ENCODE results near the gene LRRC59.

The LRRC59 gene

DNA sequence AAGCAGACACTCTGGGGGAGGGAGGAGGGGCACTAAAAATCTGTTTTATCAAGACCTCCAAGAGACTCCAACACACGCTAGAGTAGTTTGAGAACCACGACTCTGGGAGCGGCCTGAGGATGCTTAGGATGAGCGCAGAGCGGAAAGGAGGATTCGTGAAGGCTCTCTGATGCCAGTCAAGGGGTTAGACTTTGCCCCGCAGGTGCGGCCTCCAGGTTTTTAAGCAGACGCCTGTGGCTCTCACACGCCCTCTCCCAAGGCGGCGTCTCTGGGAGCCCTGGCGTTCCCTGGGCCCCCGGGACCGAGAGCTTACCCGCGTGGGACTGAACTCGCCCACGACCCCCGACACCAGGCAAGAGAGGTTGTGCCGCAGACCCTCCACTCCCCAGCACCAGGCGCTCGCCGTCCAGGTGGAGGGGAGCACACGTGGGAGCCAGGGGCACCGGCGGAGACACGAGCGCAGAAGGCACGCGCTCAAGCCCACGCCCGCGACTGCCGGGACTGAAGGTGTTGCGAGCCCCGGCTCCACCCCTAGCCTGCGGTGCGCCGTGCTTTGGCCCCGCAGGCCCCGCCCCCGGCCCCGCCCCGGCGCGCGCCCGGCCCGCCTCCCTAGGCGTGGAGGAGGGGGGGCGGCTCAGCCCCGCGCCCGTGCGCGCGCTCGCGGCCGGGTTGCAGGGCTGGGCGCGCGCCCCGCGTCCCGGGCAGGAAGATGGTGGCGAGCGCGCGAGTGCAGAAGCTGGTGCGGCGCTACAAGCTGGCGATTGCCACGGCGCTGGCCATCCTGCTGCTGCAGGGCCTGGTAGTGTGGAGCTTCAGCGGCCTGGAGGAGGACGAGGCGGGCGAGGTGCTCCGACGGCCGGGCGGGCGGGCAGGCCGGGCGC, 51.7 kb downstream of the LRRC59 start, which contains the start of gene XYLT2:
XYLT2 (plus strand) TSS at position 695 of the 881 bp plus-strand sequence; CDS start at position 710, 15 bp downstream.
- Histone ChIP-seq H3K4me3 (ENCODE audit: low read depth, low read length) (peak within 1 kb of the TSS; percentile 87), H3K27ac (peak within 1 kb of the TSS; percentile 33), H3K27me3 (replicated peaks) (no peaks in the 10 kb centered on the region), H3K36me3 (replicated peaks) (no peaks in the 10 kb centered on the region)
- peak; percentile 72 for DNase-seq
- no peak for TF ChIP-seq CTCF (IDR thresholded peaks at IDR 0.05; ENCODE audit: low read depth, low read length, missing control alignments)
- in situ Hi-C loops (cut with HindIII; ENCODE audit: low pct_ligation_motif_present, low sequenced_read_pairs): no loop called here

- Histone ChIP-seq H3K27ac (no peak overlapping the region), H3K27me3 (replicated peaks) (no peaks in the 10 kb centered on the region)
- no peak for DNase-seq
These were observed 52.5 kb downstream of the LRRC59 start for GRCh38 chr17:50344731-50345365.

DNA sequence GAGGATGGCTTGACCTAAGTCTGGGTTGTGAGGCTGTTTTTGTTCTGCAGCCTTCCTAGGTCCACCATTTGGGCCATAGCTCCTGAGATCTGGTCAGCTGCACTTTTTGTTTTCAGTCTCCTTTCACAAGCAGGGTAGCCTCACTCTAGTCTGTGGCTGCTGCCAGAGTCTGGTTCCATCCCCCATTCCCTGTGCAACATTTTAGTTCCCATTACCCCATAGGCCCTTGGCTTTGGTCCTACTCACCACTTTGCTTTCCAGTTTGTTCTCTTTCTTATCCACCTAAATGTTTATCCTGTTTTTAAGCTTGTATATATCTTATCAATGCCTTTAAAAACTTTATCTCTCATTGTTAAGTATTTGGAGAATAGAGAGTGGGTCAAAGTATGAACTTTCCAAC, 57.9 kb downstream of the LRRC59 start:
- Histone ChIP-seq H3K36me3 (replicated peaks) (no peaks in the 10 kb centered on the region), H3K27ac (no peak overlapping the region), H3K4me3 (ENCODE audit: low read depth, low read length) (no peak overlapping the region), H3K27me3 (replicated peaks) (no peaks in the 10 kb centered on the region)
- no peak for TF ChIP-seq CTCF (IDR thresholded peaks at IDR 0.05; ENCODE audit: low read depth, low read length, missing control alignments)
- no peak for DNase-seq
- in situ Hi-C loops (cut with HindIII; ENCODE audit: low pct_ligation_motif_present, low sequenced_read_pairs): no loop called here

More at GRCh38 chr17:50344731-50345365, 52.5 kb downstream of the LRRC59 start:
- Histone ChIP-seq H3K36me3 (replicated peaks) (no peaks in the 10 kb centered on the region), H3K4me3 (ENCODE audit: low read depth, low read length) (no peak overlapping the region)
- TF ChIP-seq CTCF (IDR thresholded peaks at IDR 0.05; ENCODE audit: low read depth, low read length, missing control alignments): no peak
- in situ Hi-C loops (cut with HindIII; ENCODE audit: low pct_ligation_motif_present, low sequenced_read_pairs): no loop called here

GRCh38 chr17:50338645-50339044, 58.7 kb downstream of the LRRC59 start:
- TF ChIP-seq CTCF (IDR thresholded peaks at IDR 0.05; ENCODE audit: low read depth, low read length, missing control alignments): no peak
- Histone ChIP-seq H3K27me3 (replicated peaks) (no peaks in the 10 kb centered on the region), H3K27ac (no peak overlapping the region), H3K4me3 (ENCODE audit: low read depth, low read length) (no peak overlapping the region), H3K36me3 (replicated peaks) (no peaks in the 10 kb centered on the region)
- DNase-seq: no peak
- in situ Hi-C loops (cut with HindIII; ENCODE audit: low pct_ligation_motif_present, low sequenced_read_pairs): no loop called here

DNA sequence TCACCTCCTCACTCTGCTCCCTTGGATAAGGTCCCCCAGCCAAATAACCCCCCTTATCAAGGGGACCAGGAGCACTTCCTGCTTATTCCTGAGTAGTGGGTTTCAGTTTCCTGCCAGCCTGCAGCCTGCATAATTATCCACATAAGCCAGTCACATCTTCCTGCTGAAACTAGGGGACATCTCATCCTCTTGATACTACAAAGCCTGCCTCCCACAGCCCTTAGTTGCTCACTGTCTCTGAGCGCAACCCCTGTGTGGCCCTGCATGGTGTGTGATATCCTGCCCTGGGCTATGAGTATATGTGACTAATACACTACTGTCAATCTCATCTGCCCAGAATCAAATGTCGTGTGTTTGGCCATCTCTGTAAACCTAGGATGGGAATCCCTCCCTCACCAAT, 59.4 kb downstream of the LRRC59 start:
- DNase-seq: no peak
- in situ Hi-C loops (cut with HindIII; ENCODE audit: low pct_ligation_motif_present, low sequenced_read_pairs): no loop called here
- Histone ChIP-seq H3K4me3 (ENCODE audit: low read depth, low read length) (no peak overlapping the region), H3K27ac (no peak overlapping the region), H3K27me3 (replicated peaks) (no peaks in the 10 kb centered on the region), H3K36me3 (replicated peaks) (no peaks in the 10 kb centered on the region)
- no peak for TF ChIP-seq CTCF (IDR thresholded peaks at IDR 0.05; ENCODE audit: low read depth, low read length, missing control alignments)
